ENCODE data around the gene FAM124B.
"Not testable (repeated sequence)": the region's sequence is repeated elsewhere in the genome, so short reads cannot be mapped to it uniquely, and the experiment has no call there.

Gene FAM124B

GRCh38 chr2:224413381-224413780 is 11.5 kb upstream of the FAM124B start:
- no peak for DNase-seq (ENCODE audit: low read depth, low spot score)

- DNase-seq (ENCODE audit: low read depth, low spot score): no peak
These were observed 10.5 kb upstream of the FAM124B start for GRCh38 chr2:224412141-224413015.

GRCh38 chr2:224410946-224411561 is 9.1 kb upstream of the FAM124B start:
- no peak for DNase-seq (ENCODE audit: low read depth, low spot score)

DNA sequence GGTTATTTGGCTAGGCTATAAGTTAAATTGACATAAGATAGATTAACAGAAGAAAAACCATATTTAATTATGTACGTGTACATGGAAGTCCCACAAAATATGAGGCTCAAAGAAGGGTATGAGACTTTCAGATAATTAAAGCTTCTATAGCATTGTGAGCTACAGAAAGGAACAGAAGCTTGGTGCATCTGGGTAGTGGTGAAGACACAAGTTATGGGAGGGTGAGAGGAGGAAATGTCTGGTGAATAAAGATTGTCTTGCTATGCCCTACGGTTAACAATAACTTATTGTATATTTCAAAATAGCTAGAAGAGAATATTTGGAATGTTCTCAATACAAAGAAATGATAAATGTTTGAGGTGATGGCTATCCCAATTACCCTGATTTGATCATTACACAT is 6.8 kb upstream of the FAM124B start:
- DNase-seq (ENCODE audit: low read depth, low spot score): no peak

DNA sequence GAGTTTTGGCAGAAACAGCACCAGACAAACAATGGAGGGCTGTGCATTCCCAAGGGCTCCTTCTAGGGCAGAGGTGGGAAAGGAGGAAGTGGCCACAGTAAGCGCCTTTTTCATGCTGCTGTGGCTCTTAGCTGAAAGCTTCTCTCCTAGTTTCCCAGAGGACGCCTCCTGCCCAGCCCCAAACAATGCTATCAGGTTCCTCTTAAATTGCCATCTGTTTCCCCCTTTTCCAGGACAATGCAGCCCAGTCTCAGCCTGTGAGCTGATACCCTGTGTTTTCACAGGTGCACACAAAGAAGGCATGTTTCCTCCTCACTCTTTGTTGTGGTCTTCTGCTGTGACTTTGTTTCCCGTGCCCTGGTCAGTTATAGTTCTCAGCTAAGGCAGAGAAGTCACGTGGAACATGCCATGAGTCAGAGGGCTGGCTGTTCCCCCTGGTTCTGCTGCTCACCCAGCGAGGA is 5.4 kb upstream of the FAM124B start:
- no peak for DNase-seq (ENCODE audit: low read depth, low spot score)

GRCh38 chr2:224405841-224406370 is 4.0 kb upstream of the FAM124B start:
- no peak for DNase-seq (ENCODE audit: low read depth, low spot score)

DNA sequence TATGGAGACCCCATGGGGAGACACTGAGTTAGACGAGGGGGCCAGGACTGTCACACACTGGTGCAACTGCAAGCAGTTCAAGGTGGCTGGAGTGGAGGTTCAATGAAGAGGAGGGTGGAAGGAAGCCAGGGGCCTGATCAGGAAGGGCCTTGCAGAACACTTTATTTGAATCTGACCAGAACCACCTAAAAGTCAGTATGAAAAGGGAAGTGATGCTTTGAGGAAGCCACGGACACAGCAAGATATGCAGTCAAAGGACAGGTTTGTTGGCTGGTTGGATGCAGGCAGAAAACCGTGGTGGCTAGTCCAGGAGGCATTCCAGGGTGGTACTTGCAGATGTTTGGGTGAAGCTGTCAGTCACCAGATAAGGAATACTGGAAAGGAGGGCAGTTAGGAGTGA is 3.5 kb upstream of the FAM124B start:
- DNase-seq (ENCODE audit: low read depth, low spot score): no peak

DNA sequence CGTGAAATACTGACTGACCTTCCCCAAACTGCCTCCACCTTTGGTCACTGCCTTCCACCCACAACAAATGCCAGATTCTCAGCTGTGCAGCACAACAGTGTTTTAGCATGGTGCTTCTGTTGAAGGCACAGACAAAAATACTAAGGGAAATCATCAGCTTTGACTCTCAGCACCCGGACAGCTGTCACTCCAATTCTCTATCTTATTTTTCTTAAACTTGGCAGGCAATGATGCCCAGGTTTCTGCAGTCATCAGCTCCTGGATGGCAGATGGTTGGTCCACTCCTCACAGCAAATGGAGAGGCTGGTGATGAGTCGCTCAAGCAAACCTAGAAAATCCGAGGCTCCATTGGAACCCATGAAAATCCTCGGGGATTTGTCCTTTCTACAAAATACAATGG is 2.9 kb upstream of the FAM124B start:
- DNase-seq (ENCODE audit: low read depth, low spot score): no peak

GRCh38 chr2:224403657-224404056 is 1.8 kb upstream of the FAM124B start:
- DNase-seq (ENCODE audit: low read depth, low spot score): no peak

DNA sequence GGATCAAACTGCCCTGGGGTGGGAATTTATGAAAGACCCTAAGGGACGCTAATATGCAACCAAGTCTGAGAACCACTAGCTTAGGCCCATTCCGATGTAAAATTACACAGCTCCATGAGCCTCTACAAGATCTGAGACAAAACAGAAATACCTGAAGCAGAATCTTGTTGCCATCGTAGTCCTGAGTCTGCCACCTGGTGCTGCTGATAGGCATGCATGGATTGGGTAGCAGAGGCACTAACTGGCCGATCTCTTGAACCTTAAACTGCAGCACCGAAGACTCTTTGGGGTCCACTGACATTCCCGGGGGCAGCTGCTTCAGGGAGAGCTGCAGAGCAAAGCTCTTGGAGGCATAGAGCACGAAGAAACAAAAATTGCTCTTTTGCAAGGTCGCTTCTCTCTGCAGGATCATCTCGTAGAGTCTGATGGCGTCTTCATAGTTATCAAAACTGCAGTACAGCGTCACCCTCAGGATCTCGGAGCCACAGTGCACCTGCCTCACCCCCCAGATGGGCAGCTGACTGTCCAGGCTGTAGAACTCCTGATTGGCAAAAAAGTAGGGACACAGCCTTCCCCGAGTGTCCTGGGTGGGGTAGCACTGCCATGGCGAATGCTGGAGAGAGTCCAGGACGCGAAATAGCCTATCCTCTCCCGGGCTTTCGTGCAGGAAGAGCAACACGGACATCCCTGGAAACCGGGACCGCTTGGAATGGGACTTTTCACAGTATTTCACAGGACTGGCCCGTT is 848 bp downstream of the FAM124B start:
- no peak for DNase-seq (ENCODE audit: low read depth, low spot score)

- DNase-seq (ENCODE audit: low read depth, low spot score): no peak
These were observed 1.6 kb downstream of the FAM124B start for GRCh38 chr2:224400174-224400810.

- no peak for DNase-seq (ENCODE audit: low read depth, low spot score)
These were observed 3.6 kb downstream of the FAM124B start for GRCh38 chr2:224398289-224398688.

DNA sequence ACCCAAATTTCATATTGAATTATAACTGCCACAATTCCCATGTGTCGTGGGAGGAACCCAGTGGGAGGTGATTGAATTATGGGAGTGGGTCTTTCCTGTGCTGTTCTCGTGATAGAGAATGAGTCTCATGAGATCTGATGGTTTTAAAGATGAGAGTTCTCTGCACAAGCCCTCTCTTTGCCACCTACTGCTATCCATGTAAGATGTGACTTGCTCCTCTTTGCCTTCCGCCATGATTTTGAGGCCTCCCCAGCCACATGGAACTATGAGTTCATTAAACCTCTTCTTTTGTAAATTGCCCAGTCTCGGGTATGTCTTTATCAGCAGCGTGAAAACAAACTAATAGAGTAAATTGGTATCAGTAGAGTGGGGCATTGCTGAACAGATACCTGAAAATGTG is 4.8 kb downstream of the FAM124B start:
- not testable (repeated sequence) for DNase-seq (ENCODE audit: low read depth, low spot score)

- DNase-seq (ENCODE audit: low read depth, low spot score): no peak
These were observed 6.1 kb downstream of the FAM124B start for GRCh38 chr2:224395620-224396390.

DNA sequence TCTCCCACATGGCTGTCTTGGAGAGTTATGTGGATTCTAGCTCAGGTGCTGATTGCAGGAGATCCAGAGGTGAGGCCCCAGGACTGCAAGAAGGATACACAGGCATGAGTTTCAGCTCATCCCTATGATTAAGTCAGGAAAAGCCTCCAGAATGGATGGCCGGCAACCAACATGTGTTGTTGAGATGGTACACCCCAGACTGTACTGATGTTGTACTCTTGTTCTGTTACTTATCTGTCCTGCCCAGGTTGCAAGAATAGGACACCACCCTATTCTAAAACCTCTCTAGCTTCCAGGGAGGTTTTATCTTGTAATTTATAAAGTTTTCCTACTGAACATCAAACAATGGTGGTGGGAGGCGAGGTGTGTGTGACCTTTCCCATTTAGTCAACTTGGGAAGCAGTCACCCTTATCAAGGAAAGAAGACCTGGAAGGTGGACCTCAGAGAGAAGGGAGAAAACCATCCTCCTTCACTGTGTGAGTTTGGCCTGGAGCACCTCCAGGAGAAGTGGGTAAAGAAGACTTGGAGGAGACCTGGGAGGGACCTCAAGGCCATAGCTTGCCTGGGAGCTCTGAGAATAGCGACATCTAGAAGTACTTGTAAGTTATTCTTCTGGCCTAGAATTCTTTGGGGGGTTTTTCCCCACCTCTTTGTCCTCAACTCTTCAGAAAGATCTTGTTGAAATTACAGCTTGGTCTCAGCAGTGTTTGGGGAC is 8.6 kb downstream of the FAM124B start:
- no peak for DNase-seq (ENCODE audit: low read depth, low spot score)

GRCh38 chr2:224392545-224392944 is 9.4 kb downstream of the FAM124B start:
- DNase-seq (ENCODE audit: low read depth, low spot score): no peak

DNA sequence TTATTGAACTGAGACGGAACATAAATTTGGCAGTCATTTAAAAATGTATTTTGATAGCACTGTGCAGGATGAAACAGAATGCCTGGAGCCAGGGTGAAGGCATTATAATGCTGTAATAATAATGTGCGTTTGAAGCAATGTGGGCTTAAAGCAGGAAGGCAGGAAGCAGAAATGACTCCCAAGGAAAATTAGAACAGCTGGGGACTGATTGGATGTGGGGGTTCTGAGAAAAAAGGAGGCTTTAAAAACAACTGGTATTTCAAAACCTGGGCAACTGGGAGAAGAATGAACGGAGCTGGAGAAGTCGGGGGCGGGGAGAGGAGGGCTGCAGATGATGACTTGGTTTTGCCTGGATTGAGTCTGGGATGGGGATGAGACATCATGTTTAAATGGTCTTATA is 12.6 kb downstream of the FAM124B start:
- DNase-seq (ENCODE audit: low read depth, low spot score): no peak

- DNase-seq (ENCODE audit: low read depth, low spot score): no peak
These were observed 15.0 kb downstream of the FAM124B start for GRCh38 chr2:224386876-224387275.

DNA sequence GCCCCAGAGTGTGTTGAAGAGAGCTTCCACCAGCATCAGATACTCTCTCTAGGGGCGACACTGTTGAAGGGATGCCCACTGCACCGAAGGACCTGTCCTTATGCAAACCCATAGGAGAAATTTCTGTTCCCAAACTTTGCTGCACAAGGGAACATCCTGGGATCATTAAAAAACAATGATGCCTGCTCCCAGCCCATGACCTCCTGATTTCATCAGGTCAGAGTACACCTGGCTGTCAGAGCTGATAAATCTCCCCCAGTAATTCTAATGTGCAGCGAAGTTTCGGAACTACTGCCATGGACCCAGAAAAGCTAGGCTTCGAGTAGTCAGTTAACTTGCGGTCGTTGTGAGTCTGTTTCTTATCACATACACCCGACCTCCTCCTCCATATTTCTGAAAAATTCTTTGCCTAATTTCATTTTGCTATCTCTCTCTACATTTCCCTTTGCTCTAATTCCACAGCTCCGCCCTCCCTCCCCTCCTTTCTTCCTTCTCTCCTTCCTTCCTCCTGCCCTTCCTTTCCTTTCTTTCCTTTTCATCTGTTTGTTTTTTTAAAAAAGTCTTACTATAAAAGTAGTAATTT is 18.8 kb downstream of the FAM124B start:
- DNase-seq (ENCODE audit: low read depth, low spot score): no peak

DNA sequence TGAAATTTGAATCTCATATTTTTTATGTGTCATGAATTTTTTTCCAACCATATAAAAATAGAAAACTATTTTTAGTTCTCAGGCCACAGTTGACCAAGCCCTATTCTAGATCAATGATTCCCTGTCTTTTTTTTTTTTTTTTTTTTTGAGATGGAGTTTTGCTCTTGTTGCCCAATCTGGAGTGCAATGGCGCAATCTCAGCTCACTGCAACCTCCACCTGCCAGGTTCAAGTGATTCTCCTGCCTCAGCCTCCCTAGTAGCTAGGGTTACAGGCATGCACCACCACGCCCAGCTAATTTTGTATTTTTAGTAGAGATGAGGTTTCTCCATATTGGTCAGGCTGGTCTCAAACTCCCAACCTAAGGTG is 19.6 kb downstream of the FAM124B start:
- DNase-seq (ENCODE audit: low read depth, low spot score): not testable (repeated sequence)
